ENCODE data around the gene BCAS3. TPM values are rescaled to one million over a fixed set of nuclear protein-coding genes. Genes with fewer than 3 reads are reported as not detected.
"Not testable (repeated sequence)": the region's sequence is repeated elsewhere in the genome, so short reads cannot be mapped to it uniquely, and the experiment has no call there.

The BCAS3 gene
- total RNA-seq, 1 donor from 2014 or later: 64.9 TPM

GRCh38 chr17:61426482-61427304, 749.0 kb downstream of the BCAS3 start:
- Mint-ChIP-seq H3K27me3 (ENCODE audit: low read depth) (peaks cover 10% of the 10 kb centered on the region), H3K9me3 (peaks cover 7% of the 10 kb centered on the region), H3K4me1 (no peaks in the 10 kb centered on the region), H3K4me3 (no peak overlapping the region), H3K36me3 (no peaks in the 10 kb centered on the region), H3K27ac (no peak overlapping the region)
- no peak for DNase-seq (ENCODE audit: low spot score in 2 of 2, unreplicated experiment in 2 of 2)
- TF ChIP-seq, protein P1, sequence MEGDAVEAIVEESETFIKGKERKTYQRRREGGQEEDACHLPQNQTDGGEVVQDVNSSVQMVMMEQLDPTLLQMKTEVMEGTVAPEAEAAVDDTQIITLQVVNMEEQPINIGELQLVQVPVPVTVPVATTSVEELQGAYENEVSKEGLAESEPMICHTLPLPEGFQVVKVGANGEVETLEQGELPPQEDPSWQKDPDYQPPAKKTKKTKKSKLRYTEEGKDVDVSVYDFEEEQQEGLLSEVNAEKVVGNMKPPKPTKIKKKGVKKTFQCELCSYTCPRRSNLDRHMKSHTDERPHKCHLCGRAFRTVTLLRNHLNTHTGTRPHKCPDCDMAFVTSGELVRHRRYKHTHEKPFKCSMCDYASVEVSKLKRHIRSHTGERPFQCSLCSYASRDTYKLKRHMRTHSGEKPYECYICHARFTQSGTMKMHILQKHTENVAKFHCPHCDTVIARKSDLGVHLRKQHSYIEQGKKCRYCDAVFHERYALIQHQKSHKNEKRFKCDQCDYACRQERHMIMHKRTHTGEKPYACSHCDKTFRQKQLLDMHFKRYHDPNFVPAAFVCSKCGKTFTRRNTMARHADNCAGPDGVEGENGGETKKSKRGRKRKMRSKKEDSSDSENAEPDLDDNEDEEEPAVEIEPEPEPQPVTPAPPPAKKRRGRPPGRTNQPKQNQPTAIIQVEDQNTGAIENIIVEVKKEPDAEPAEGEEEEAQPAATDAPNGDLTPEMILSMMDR (IDR thresholded peaks at IDR 0.05; ENCODE audit: unreplicated experiment): no peak

- no peaks in the 10 kb centered on the region for H3K4me1 Mint-ChIP-seq
These were observed 749.9 kb downstream of the BCAS3 start for GRCh38 chr17:61427567-61427966.

GRCh38 chr17:61429274-61429673, 751.6 kb downstream of the BCAS3 start:
- TF ChIP-seq, protein P1 (IDR thresholded peaks at IDR 0.05; ENCODE audit: unreplicated experiment): no peak
- Mint-ChIP-seq H3K4me1 (no peaks in the 10 kb centered on the region), H3K27ac (no peak overlapping the region), H3K36me3 (no peaks in the 10 kb centered on the region), H3K4me3 (no peak overlapping the region), H3K27me3 (ENCODE audit: low read depth) (no peaks in the 10 kb centered on the region), H3K9me3 (peaks cover 11% of the 10 kb centered on the region)
- DNase-seq (ENCODE audit: low spot score in 2 of 2, unreplicated experiment in 2 of 2): no peak

More at GRCh38 chr17:61427567-61427966, 749.9 kb downstream of the BCAS3 start:
- TF ChIP-seq, protein P1 (IDR thresholded peaks at IDR 0.05; ENCODE audit: unreplicated experiment): no peak
- Mint-ChIP-seq H3K36me3 (no peaks in the 10 kb centered on the region), H3K9me3 (peaks cover 7% of the 10 kb centered on the region), H3K27me3 (ENCODE audit: low read depth) (peaks cover 3% of the 10 kb centered on the region), H3K27ac (no peak overlapping the region), H3K4me3 (no peak overlapping the region)
- no peak for DNase-seq (ENCODE audit: low spot score in 2 of 2, unreplicated experiment in 2 of 2)

DNA sequence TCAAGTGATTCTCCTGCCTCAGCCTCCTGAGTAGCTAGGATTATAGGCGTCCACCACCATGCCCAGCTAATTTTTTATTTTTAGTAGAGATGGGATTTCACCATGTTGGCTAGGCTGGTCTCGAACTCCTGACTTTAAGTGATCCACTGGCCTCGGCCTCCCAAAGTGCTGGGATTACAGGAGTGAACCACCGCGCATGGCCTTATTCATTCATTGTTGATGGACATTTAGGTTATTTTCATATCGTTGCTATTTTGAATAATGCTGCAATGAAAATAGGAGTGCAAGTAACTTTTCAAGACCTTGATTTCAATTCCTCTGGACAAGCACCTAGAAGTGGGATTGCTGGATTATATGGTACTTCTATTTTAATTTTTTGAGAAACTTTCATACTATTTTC, 752.2 kb downstream of the BCAS3 start:
- H3K4me1 Mint-ChIP-seq, H3K27ac Mint-ChIP-seq: not testable (repeated sequence)

DNA sequence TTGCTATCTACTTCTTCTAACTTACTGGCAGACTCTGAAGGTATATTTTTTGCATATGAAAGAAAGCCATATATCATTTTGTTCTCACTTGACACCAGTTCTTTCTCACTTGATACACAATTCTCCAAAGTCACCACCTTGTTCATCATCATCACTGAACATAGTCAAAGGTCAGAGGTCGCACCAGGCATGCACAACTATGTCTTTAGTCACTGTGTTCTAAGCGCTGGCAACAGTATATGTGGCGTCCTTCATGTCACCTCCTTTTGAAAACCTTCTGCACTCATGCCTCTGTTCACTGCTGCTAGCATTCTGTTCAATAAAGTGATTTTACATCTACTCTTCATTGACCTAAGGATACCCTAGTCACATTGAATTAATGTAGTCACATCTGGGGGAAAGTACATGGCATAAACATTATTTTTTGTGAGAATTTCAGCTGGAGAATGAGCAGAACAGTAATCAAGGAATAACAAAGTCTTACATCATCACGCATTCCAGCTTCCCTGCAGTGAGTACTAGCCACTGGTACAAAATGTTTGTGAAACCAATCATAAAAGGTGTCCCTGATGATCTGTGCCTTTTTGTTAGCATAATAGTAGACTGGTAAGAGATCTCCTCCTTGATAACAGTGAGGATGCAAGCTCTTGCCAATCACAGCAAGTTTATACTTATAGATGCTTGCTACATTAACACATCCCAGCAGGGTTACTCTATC, 754.1 kb downstream of the BCAS3 start:
- H3K27me3 Mint-ChIP-seq (ENCODE audit: low read depth): no peaks in the 10 kb centered on the region
- H3K36me3 Mint-ChIP-seq: no peaks in the 10 kb centered on the region
- H3K4me3 Mint-ChIP-seq: no peak overlapping the region
- peaks cover 33% of the 10 kb centered on the region for H3K9me3 Mint-ChIP-seq
- TF ChIP-seq, protein P1 (IDR thresholded peaks at IDR 0.05; ENCODE audit: unreplicated experiment): no peak
- no peak for DNase-seq (ENCODE audit: low spot score in 2 of 2, unreplicated experiment in 2 of 2)
- no peaks in the 10 kb centered on the region for H3K4me1 Mint-ChIP-seq
- H3K27ac Mint-ChIP-seq: no peak overlapping the region

More for the DNA sequence above, 752.2 kb downstream of the BCAS3 start:
- not testable (repeated sequence) for H3K4me3 Mint-ChIP-seq; DNase-seq (ENCODE audit: low spot score in 2 of 2, unreplicated experiment in 2 of 2); H3K36me3 Mint-ChIP-seq; H3K27me3 Mint-ChIP-seq (ENCODE audit: low read depth)
- H3K9me3 Mint-ChIP-seq: peaks cover 16% of the 10 kb centered on the region

GRCh38 chr17:61436273-61436672, 758.6 kb downstream of the BCAS3 start:
- TF ChIP-seq, protein P1 (IDR thresholded peaks at IDR 0.05; ENCODE audit: unreplicated experiment): no peak
- Mint-ChIP-seq H3K4me3 (no peak overlapping the region), H3K36me3 (peaks cover 5% of the 10 kb centered on the region), H3K9me3 (peaks cover 43% of the 10 kb centered on the region), H3K27me3 (ENCODE audit: low read depth) (peaks cover 2% of the 10 kb centered on the region), H3K4me1 (no peaks in the 10 kb centered on the region), H3K27ac (no peak overlapping the region)
- DNase-seq (ENCODE audit: low spot score in 2 of 2, unreplicated experiment in 2 of 2): no peak
